Chondrocyte (in vitro differentiated cells): ENCODE measurements around the gene SNORC. TPM values are rescaled to one million over a fixed set of nuclear protein-coding genes. Genes with fewer than 3 reads are reported as not detected.

Experiments
- DNase-seq: peaks from one replicate; pipeline ENCODE4 v3.0.0; 2021; ENCODE audit warnings: mixed read lengths, low spot score
- H3K27ac Mint-ChIP-seq: one replicate; pipeline ENCODE4 v1.8.0; 2021; ENCODE audit warnings: mild to moderate bottlenecking, moderate library complexity, mixed read lengths; ENCODE audit not compliant: unreplicated experiment
- H3K27me3 Mint-ChIP-seq: 2 replicates; pipeline ENCODE4 v1.8.0; 2021; ENCODE audit warnings: low read depth, mixed read lengths
- H3K36me3 Mint-ChIP-seq: 2 replicates; pipeline ENCODE4 v1.8.0; 2021; ENCODE audit warnings: low read depth, mixed read lengths
- H3K4me1 Mint-ChIP-seq: 2 replicates; pipeline ENCODE4 v1.8.0; 2021; ENCODE audit warnings: low read depth, mild to moderate bottlenecking, mixed read lengths
- H3K4me3 Mint-ChIP-seq: one replicate; pipeline ENCODE4 v1.8.0; 2021; ENCODE audit warnings: mild to moderate bottlenecking, moderate library complexity, mixed read lengths; ENCODE audit not compliant: unreplicated experiment
- H3K9me3 Mint-ChIP-seq: 2 replicates; pipeline ENCODE4 v1.8.0; 2021; ENCODE audit warnings: low read depth, mixed read lengths
- CTCF ChIP-seq: fragments of 200-600 bp; sonication (generic); IDR thresholded peaks from 2 replicates; pipeline ENCODE4 v1.5.0; 2021; ENCODE audit warnings: antibody characterized with exemption, mild to moderate bottlenecking, moderate library complexity
- total RNA-seq: library from RNA; stranded (reverse); gene quantifications from 3 replicates; pipeline ENCODE4 v1.2.1, GENCODE V29; 2021

SNORC gene
- total RNA-seq, 1 donor from 2014 or later, result 2.1 TPM

DNA sequence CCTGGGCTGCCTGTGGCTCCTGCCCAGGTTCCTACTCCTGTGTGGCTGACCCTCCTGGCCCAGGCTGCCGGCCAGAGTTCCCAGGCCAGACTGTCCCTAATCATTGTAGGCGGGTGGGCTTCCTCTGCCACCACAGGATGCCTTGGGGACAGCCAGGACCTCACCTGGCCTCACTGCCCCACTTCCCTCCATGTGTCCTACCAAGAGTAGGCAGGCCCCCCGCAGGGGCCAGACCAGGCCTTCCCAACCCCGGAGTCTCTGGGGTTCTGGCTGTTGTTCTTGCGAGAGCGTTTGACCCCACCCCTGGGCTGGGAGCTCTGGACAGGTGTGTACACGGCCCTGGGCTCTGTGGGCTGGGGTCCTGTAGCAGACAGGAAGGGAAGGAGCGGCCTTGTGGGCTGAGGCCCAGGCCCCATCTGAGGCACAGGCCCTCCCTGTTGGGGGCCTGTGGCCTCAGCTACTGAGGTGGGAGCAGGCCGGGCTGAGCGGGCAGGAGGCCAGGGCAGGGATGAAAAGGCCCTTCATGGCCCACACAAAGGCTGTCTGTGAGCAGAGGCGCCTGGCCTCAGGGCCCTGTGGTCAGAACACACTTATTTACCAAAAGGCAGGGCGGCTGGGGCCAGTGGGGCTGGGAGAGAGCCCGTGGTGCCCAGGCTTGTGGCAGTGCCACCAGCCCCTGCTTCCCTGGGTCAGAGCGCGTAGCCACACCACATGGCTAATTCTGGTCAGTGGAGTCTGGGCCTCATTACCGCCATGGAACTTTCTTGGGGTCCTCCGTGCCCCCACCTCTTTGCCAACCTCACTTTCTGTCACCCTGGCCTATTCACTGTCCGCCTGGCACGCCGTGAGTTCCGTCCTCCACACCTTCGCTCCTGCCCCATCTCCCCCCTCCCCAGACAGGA, 2.0 kb downstream of the SNORC start:
- Mint-ChIP-seq H3K27me3 (peaks cover 6% of the 10 kb centered on the region), H3K4me1 (peaks cover 6% of the 10 kb centered on the region), H3K4me3 (no peak overlapping the region), H3K36me3 (peaks cover 1% of the 10 kb centered on the region), H3K27ac (no peak overlapping the region), H3K9me3 (no peaks in the 10 kb centered on the region)
- no peak for TF ChIP-seq CTCF
- no peak for DNase-seq

DNA sequence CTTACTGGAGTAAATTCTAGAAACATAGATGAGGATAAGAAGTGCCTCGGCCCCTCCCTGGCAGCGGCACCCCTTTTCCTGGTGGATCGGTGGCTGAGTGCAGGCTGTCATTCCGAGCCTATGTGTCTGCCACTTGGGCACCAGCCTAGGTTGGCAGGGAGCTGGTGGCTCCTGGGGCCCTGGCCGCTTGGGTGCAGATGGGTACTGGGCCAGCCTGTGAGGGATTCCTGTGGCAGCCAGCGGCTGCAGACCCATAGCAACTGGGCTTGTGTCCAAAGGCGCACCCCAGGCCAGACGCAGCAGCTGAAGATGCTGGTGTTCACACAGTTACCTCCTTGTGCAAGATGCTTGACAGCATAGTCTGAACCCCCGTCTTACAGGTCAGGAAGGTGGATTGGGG, 2.8 kb downstream of the SNORC start:
- TF ChIP-seq CTCF, result no peak
- Mint-ChIP-seq H3K36me3 (peaks cover 3% of the 10 kb centered on the region), H3K4me1 (peaks cover 6% of the 10 kb centered on the region), H3K27ac (no peak overlapping the region), H3K4me3 (no peak overlapping the region), H3K27me3 (peaks cover 6% of the 10 kb centered on the region), H3K9me3 (no peaks in the 10 kb centered on the region)
- DNase-seq, result no peak

- no peak for DNase-seq
- peaks cover 6% of the 10 kb centered on the region for H3K27me3 Mint-ChIP-seq
- H3K27ac Mint-ChIP-seq, result no peak overlapping the region
- peaks cover 3% of the 10 kb centered on the region for H3K36me3 Mint-ChIP-seq
- peaks cover 6% of the 10 kb centered on the region for H3K4me1 Mint-ChIP-seq
- TF ChIP-seq CTCF, result no peak
- H3K9me3 Mint-ChIP-seq, result no peaks in the 10 kb centered on the region
- no peak overlapping the region for H3K4me3 Mint-ChIP-seq
Measured at GRCh38 chr2:232873292-232873908, 3.3 kb downstream of the SNORC start.

- Mint-ChIP-seq H3K4me3 (no peak overlapping the region), H3K27me3 (peaks cover 6% of the 10 kb centered on the region), H3K4me1 (peaks cover 6% of the 10 kb centered on the region), H3K27ac (no peak overlapping the region), H3K9me3 (no peaks in the 10 kb centered on the region), H3K36me3 (peaks cover 3% of the 10 kb centered on the region)
- TF ChIP-seq CTCF, result no peak
- DNase-seq, result no peak
Measured at GRCh38 chr2:232873909-232874641, 4.0 kb downstream of the SNORC start.

- H3K4me3 Mint-ChIP-seq, result no peak overlapping the region
- H3K4me1 Mint-ChIP-seq, result peaks cover 6% of the 10 kb centered on the region
Measured at GRCh38 chr2:232874677-232875223, 4.7 kb downstream of the SNORC start.

More at GRCh38 chr2:232874677-232875223, 4.7 kb downstream of the SNORC start:
- Mint-ChIP-seq H3K27ac (no peak overlapping the region), H3K9me3 (no peaks in the 10 kb centered on the region), H3K27me3 (peaks cover 6% of the 10 kb centered on the region), H3K36me3 (peaks cover 3% of the 10 kb centered on the region)
- no peak for TF ChIP-seq CTCF
- no peak for DNase-seq
